Measurements from ENCODE around the gene CD40LG. TPM values are rescaled to one million over a fixed set of nuclear protein-coding genes. Genes with fewer than 3 reads are reported as not detected.

CD40LG gene
- total and polyA plus RNA-seq, 4 donors, result 0.13 to 0.19 (median 0.17) TPM; not detected in 1

DNA sequence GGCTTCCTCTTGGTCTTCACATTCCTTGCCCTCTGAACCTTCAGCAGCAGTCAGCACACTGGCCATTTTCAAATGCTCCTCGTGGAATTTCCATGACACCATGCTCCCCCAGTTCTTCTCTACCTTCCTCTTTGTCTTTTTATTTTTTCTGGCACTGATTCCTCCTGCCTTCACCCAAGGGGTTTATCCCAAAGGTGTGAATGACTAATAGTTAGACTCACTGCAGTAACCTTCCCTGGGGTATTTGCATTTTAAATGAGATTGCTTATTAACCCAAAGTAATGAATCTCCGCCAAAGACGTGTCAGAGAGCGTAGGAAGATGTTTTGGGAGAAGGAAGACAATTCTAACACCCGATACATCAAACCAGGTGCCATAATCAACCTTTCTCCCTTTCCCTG is 36.2 kb downstream of the CD40LG start:
- Histone ChIP-seq H3K9me3 (ENCODE audit: control insufficient read depth in 4 of 4, low read length in 3 of 4) (no peaks in the 10 kb centered on the region), H3K27ac (ENCODE audit: low read depth in 1 of 2, low read length in 2 of 2) (no peak overlapping the region), H3K9ac (ENCODE audit: low read depth in 1 of 2, low read length in 2 of 2) (no peak overlapping the region), H3K4me3 (ENCODE audit: low read depth in 1 of 3, low read length in 3 of 3) (no peak overlapping the region), H3K36me3 (ENCODE audit: control insufficient read depth in 4 of 4, insufficient read depth in 3 of 4, low read depth in 1 of 4, low read length in 3 of 4) (no peaks in the 10 kb centered on the region), H3K4me1 (ENCODE audit: control insufficient read depth in 4 of 4, insufficient read depth in 4 of 4, low read length in 3 of 4) (no peaks in the 10 kb centered on the region), H3K27me3 (ENCODE audit: control insufficient read depth in 4 of 4, insufficient read depth in 4 of 4, low read length in 3 of 4) (peaks cover 0 to 4% (median 0%) of the 10 kb centered on the region in 4 donors)
- no peak for TF ChIP-seq SP1 (IDR thresholded peaks at IDR 0.05)
- TF ChIP-seq RXRA (IDR thresholded peaks at IDR 0.05), result no peak
- TF ChIP-seq HNF4G (IDR thresholded peaks at IDR 0.05), result no peak
- DNase-seq (ENCODE audit: low spot score), result no peak
- 87% methylated on average over 5 of the region's 5 CpGs for WGBS

DNA sequence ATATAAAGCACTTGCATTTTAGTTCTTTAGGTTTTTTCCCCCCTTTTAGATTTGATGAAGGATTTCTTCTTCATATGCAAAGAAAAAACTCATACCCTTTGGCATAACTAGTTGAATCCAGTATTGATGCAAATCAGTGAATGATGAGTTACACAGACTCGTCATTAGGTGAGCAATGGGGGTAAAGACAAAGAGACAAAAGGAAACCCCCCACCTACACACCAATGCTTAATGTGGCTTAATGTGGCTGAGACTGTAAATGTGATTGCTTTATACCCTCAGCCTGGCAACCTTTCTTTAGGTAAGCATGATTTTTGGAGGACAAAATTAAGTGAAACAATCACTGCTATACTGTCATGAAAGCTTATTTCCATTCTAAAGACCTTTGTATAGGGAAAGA is 39.5 kb downstream of the CD40LG start:
- peaks cover 0 to 4% (median 0%) of the 10 kb centered on the region in 4 donors for H3K27me3 ChIP-seq (ENCODE audit: control insufficient read depth in 4 of 4, insufficient read depth in 4 of 4, low read length in 3 of 4)
- 91% methylated on average over 1 of the region's 1 CpG for WGBS

DNA sequence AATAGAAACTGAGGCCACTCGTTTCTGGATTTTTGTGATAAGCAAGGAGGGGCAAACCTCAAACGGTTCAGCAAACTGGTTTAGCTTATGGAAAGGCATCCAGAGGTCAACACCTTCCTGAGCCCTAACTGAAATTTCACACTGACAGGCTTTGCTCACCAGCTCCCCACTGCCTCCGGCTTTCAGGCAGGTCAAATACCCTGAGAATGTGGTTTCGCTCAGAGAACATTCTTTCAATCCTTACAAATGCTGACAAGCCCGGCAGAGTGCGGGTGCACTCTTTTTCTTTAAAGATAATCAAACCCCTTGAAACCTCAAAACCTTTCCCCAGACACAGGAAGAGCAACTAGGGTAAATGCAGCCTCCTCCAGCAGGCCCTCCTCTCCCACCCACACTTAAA is 41.5 kb downstream of the CD40LG start:
- no peaks in the 10 kb centered on the region for H3K36me3 ChIP-seq (ENCODE audit: control insufficient read depth in 4 of 4, insufficient read depth in 3 of 4, low read depth in 1 of 4, low read length in 3 of 4)
- WGBS, result 78% methylated on average over 6 of the region's 6 CpGs
- TF ChIP-seq JUND (IDR thresholded peaks at IDR 0.05) (no peak), FOXA2 (IDR thresholded peaks at IDR 0.05) (no peak), TAF1 (conservative IDR thresholded peaks at IDR 0.05) (no peak), EGR1 (IDR thresholded peaks at IDR 0.05; ENCODE audit: low read depth in 2 of 2) (no peak), RXRA (IDR thresholded peaks at IDR 0.05) (no peak), NR2F2 (IDR thresholded peaks at IDR 0.05) (no peak), HNF4G (IDR thresholded peaks at IDR 0.05) (no peak), HNF4A (conservative IDR thresholded peaks at IDR 0.05) (no peak), FOXA1 (IDR thresholded peaks at IDR 0.05) (no peak), GABPA (IDR thresholded peaks at IDR 0.05 in 1 of 2, conservative IDR thresholded peaks at IDR 0.05 in 1 of 2) (no peak), YY1 (IDR thresholded peaks at IDR 0.05) (no peak), SP1 (IDR thresholded peaks at IDR 0.05) (no peak), RAD21 (IDR thresholded peaks at IDR 0.05) (no peak)
- TF ChIP-seq, protein P1, sequence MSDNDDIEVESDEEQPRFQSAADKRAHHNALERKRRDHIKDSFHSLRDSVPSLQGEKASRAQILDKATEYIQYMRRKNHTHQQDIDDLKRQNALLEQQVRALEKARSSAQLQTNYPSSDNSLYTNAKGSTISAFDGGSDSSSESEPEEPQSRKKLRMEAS (IDR thresholded peaks at IDR 0.05), result no peak
- TF ChIP-seq, protein P2, sequence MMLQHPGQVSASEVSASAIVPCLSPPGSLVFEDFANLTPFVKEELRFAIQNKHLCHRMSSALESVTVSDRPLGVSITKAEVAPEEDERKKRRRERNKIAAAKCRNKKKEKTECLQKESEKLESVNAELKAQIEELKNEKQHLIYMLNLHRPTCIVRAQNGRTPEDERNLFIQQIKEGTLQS (IDR thresholded peaks at IDR 0.05), result no peak
- TF ChIP-seq, protein P3, sequence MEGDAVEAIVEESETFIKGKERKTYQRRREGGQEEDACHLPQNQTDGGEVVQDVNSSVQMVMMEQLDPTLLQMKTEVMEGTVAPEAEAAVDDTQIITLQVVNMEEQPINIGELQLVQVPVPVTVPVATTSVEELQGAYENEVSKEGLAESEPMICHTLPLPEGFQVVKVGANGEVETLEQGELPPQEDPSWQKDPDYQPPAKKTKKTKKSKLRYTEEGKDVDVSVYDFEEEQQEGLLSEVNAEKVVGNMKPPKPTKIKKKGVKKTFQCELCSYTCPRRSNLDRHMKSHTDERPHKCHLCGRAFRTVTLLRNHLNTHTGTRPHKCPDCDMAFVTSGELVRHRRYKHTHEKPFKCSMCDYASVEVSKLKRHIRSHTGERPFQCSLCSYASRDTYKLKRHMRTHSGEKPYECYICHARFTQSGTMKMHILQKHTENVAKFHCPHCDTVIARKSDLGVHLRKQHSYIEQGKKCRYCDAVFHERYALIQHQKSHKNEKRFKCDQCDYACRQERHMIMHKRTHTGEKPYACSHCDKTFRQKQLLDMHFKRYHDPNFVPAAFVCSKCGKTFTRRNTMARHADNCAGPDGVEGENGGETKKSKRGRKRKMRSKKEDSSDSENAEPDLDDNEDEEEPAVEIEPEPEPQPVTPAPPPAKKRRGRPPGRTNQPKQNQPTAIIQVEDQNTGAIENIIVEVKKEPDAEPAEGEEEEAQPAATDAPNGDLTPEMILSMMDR (IDR thresholded peaks at IDR 0.05; ENCODE audit: low read depth, low read length, missing input control), result no peak

More for the DNA sequence above, 39.5 kb downstream of the CD40LG start:
- Histone ChIP-seq H3K36me3 (ENCODE audit: control insufficient read depth in 4 of 4, insufficient read depth in 3 of 4, low read depth in 1 of 4, low read length in 3 of 4) (no peaks in the 10 kb centered on the region), H3K27ac (ENCODE audit: low read depth in 1 of 2, low read length in 2 of 2) (no peak overlapping the region), H3K4me1 (ENCODE audit: control insufficient read depth in 4 of 4, insufficient read depth in 4 of 4, low read length in 3 of 4) (no peaks in the 10 kb centered on the region), H3K9me3 (ENCODE audit: control insufficient read depth in 4 of 4, low read length in 3 of 4) (no peaks in the 10 kb centered on the region), H3K9ac (ENCODE audit: low read depth in 1 of 2, low read length in 2 of 2) (no peak overlapping the region), H3K4me3 (ENCODE audit: low read depth in 1 of 3, low read length in 3 of 3) (no peak overlapping the region)
- DNase-seq (ENCODE audit: low spot score), result no peak
- TF ChIP-seq GABPA (IDR thresholded peaks at IDR 0.05 in 1 of 2, conservative IDR thresholded peaks at IDR 0.05 in 1 of 2) (no peak), SP1 (IDR thresholded peaks at IDR 0.05) (no peak), EGR1 (IDR thresholded peaks at IDR 0.05; ENCODE audit: low read depth in 2 of 2) (no peak), RAD21 (IDR thresholded peaks at IDR 0.05) (no peak), HNF4G (IDR thresholded peaks at IDR 0.05) (no peak), FOXA1 (IDR thresholded peaks at IDR 0.05) (no peak), FOXA2 (IDR thresholded peaks at IDR 0.05) (no peak), JUND (IDR thresholded peaks at IDR 0.05) (no peak), HNF4A (conservative IDR thresholded peaks at IDR 0.05) (no peak), YY1 (IDR thresholded peaks at IDR 0.05) (no peak)
- TF ChIP-seq, protein P3 (IDR thresholded peaks at IDR 0.05; ENCODE audit: low read depth, low read length, missing input control), result no peak
- TF ChIP-seq, protein P4, sequence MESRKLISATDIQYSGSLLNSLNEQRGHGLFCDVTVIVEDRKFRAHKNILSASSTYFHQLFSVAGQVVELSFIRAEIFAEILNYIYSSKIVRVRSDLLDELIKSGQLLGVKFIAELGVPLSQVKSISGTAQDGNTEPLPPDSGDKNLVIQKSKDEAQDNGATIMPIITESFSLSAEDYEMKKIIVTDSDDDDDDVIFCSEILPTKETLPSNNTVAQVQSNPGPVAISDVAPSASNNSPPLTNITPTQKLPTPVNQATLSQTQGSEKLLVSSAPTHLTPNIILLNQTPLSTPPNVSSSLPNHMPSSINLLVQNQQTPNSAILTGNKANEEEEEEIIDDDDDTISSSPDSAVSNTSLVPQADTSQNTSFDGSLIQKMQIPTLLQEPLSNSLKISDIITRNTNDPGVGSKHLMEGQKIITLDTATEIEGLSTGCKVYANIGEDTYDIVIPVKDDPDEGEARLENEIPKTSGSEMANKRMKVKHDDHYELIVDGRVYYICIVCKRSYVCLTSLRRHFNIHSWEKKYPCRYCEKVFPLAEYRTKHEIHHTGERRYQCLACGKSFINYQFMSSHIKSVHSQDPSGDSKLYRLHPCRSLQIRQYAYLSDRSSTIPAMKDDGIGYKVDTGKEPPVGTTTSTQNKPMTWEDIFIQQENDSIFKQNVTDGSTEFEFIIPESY (IDR thresholded peaks at IDR 0.05), result no peak

More for the DNA sequence above, 41.5 kb downstream of the CD40LG start:
- Histone ChIP-seq H3K4me1 (ENCODE audit: control insufficient read depth in 4 of 4, insufficient read depth in 4 of 4, low read length in 3 of 4) (no peaks in the 10 kb centered on the region), H3K9ac (ENCODE audit: low read depth in 1 of 2, low read length in 2 of 2) (no peak overlapping the region), H3K27me3 (ENCODE audit: control insufficient read depth in 4 of 4, insufficient read depth in 4 of 4, low read length in 3 of 4) (no peaks in the 10 kb centered on the region), H3K9me3 (ENCODE audit: control insufficient read depth in 4 of 4, low read length in 3 of 4) (no peaks in the 10 kb centered on the region), H3K27ac (ENCODE audit: low read depth in 1 of 2, low read length in 2 of 2) (no peak overlapping the region), H3K4me3 (ENCODE audit: low read depth in 1 of 3, low read length in 3 of 3) (no peak overlapping the region)
- no peak for DNase-seq (ENCODE audit: low spot score)
